HFF-Myc (cell line): Measurements from ENCODE around the gene DLGAP4.

Experiments
- DNase-seq: peaks from one replicate; pipeline ENCODE4 v3.0.0-alpha.2; 2011; ENCODE audit warnings: low read depth; ENCODE audit errors: extremely low read depth
- H3K4me3 ChIP-seq: replicated peaks from 2 replicates; pipeline ENCODE4 v1.5.1; 2011; ENCODE audit warnings: low read depth, mild to moderate bottlenecking, control low read depth, low read length
- CTCF ChIP-seq: IDR thresholded peaks from 2 replicates; pipeline ENCODE4 v1.5.1; 2012; ENCODE audit warnings: mild to moderate bottlenecking, low read depth, low read length, control low read depth; ENCODE audit errors: missing control alignments

The DLGAP4 gene

GRCh38 chr20:36275441-36276189 lies 30.5 kb upstream of the DLGAP4 start:
- no peak for DNase-seq
- TF ChIP-seq CTCF = no peak
- H3K4me3 ChIP-seq = no peak overlapping the region

GRCh38 chr20:36277546-36277945 lies 28.6 kb upstream of the DLGAP4 start:
- TF ChIP-seq CTCF = no peak
- no peak for DNase-seq
- no peak overlapping the region for H3K4me3 ChIP-seq

GRCh38 chr20:36279362-36279761 lies 26.8 kb upstream of the DLGAP4 start:
- TF ChIP-seq CTCF = no peak
- no peak overlapping the region for H3K4me3 ChIP-seq
- DNase-seq = no peak

- TF ChIP-seq CTCF = no peak
- DNase-seq = no peak
Observed at GRCh38 chr20:36279776-36280175, 26.4 kb upstream of the DLGAP4 start.

GRCh38 chr20:36281785-36282380 lies 24.3 kb upstream of the DLGAP4 start:
- no peak for DNase-seq

More at GRCh38 chr20:36279776-36280175, 26.4 kb upstream of the DLGAP4 start:
- H3K4me3 ChIP-seq = no peak overlapping the region

GRCh38 chr20:36284751-36285150 lies 21.4 kb upstream of the DLGAP4 start:
- no peak for TF ChIP-seq CTCF
- H3K4me3 ChIP-seq = no peak overlapping the region
- no peak for DNase-seq

More at GRCh38 chr20:36281785-36282380, 24.3 kb upstream of the DLGAP4 start:
- H3K4me3 ChIP-seq = no peak overlapping the region
- no peak for TF ChIP-seq CTCF
